C1 segment of cervical spinal cord (tissue), 14 donors: Measurements from ENCODE around the gene RBM44.
A peak's percentile ranks its signal among the peaks of the same experiment; 100 is the strongest.

Source experiments
- DNase-seq, 14 donors: peaks; one replicate each; lab custom pipeline; 2025; lab: John Stamatoyannopoulos, UW

RBM44 gene

DNA sequence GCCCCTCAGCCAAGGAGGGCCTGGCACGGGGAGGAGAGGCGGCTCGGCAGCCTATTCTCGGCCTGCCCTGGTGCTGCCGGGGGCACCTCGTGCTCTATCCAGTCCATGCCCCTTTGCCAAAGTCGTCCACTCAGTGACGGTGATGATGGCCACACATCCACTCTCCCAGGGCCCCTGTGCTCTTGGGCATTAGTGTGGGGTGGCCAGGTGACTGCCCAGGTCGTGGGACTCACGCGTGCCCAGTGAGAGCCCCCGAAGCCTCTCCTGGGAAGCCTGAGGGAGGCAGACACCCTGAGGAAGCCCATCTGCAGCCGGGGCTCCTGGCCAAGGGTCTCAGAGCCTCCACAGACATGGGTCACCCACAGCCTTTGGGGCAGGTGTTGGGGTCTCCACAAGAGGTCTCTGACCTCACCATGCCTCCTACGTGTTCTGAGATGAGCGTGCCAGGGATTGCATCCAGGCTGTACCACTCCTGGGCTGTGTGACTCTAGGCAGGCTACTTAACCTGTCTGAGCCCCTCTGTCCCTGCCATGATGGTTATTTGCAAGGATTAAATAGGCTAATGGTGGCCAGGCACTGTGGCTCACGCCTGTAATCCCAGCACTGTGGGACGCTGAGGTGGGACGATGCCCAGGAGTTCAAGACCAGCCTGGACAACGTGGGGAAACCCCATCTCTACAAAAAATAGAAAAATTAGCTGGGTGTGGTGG is 73.8 kb downstream of the RBM44 start:
- DNase-seq, result no peak

DNA sequence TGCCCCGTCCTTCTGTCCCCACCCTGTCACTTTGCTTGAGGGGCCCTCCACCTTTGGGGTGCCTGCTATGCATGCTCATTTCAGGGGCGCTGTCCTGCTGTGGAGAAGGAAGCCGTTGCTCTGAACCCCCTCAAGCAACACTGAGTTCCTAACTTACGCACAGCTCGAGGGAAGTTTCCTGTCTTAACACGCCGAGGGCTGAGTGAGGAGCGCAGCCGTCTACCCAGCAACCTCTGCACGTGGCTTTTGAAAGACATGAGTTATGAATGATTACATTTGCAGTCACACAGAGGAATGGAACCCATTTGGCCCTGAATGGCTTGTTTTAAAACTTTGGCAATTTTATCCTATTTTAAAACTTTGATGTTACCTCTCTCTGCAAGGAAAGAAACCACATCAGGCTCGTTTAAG is 74.8 kb downstream of the RBM44 start:
- DNase-seq, result no peak

DNA sequence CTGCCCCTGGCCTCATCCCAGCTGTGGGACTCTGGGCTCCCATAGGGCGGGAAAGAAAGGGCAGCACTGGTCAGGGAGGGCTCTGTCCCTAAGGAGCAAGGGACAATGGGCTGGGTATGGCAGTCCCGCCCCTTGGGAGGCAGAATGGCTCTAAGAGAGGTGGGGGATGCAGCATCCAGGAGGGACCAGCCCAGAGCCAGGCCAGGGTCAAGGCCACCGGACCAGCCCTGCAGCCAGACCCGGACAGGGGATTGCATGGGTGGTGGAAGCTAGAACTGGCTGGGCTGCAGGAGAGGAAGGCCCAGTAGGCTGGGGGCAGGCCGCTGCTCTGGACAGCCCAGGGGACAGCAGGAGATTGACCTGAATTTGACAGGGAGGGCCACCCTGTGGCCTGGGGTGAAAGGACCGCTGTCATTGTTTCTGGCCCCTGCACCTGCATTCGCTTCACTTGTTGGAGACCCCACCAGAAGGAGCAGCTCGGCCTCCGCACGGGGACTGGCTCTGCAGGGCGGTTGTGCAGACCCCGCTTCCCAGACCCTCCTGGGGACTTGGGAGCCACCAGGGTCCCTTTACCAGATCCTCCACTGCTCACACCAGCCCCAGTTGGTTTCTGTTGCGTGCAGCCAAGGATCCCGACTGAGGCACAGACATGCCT is 75.4 kb downstream of the RBM44 start:
- no peak for DNase-seq

DNA sequence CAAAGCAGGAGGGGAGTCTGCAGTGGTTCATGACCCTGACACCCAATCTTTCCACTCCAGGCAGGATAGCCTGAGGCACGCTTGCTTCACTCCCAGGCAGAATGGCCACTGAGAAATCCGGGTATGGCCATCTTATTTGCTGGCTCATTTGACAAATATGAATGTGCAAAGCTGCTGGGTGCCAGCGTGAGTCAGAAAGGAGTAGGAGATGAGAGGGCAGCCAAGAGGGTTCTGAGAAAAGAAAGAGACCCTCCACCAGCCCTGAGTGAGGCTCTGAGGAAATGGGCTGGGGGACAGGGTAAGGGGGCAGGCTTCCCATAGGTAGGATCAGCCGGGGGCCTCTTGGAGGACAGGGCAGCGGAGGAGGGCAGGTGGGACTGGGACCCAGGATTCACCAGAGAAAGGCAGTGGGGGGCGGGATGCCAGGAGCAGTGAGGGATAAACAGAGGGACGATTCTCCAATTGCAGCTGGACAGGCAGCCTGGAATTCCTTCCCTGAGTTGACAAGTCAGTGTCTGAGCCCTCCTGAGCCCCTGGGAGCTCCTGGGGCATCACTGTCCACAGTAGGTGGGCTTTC is 76.1 kb downstream of the RBM44 start:
- DNase-seq, result peak in 1 of 14 donors; percentile 49

DNA sequence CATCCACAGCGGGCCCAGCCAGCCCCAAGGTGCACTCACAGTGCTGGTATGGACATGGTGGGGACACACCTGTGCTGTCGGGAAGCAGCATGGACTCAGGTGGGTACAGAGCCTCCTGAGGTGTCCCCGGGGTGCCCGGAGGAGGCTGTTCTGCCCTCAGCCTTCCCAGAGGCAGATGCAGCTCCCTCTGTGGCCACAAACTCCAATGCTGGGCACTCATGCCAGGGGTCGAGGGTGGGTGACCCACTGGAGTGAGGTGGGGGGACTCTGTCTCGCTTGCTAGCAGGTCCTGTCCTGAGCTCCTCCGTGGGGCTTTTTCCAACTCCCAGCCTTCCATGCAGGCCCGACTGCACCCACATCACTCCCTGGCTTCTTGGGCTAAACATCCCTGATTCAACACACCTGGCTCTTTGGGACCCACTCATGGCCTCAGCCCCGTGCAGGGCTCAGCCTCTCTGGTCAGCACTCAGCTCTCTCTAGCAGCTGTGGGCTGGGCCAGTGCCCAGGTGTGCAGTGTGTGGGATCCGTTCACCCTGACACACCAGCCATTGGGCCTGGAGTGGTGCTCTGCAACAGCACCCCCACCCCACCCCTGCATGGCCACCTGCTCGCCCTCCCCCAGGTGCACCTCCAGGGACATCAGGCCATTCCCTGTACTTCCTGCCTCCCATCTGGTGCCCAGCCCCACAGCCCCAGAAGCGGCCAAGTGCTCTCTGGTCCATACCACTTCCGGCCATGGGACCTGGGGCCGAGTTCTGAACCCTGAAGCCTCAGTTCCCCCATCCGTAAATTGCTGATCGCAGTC is 76.9 kb downstream of the RBM44 start:
- no peak for DNase-seq

DNA sequence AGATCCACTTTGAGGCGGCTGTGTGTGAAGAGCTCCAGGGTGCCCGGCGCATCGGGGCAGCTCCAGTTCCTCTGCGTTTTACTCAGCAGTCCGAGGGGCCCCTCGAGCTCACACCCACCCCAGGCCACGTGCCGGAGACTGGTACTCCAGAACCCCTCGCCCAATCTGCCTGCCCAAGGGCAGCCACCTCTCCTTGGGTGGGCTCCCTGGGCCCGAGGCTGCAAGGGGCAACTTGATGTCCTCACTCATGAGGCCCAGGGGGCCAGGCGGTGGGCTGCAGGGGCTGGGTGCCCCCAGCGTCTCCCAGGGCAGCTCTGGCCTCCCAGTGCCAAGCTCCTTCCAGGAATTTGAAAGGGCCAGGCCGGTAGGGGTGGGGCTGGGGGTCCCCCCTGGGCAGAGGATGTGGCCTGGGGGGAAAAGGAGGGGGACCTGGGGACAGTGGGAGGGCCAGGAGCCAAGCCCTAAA is 77.5 kb downstream of the RBM44 start:
- DNase-seq, result no peak

DNA sequence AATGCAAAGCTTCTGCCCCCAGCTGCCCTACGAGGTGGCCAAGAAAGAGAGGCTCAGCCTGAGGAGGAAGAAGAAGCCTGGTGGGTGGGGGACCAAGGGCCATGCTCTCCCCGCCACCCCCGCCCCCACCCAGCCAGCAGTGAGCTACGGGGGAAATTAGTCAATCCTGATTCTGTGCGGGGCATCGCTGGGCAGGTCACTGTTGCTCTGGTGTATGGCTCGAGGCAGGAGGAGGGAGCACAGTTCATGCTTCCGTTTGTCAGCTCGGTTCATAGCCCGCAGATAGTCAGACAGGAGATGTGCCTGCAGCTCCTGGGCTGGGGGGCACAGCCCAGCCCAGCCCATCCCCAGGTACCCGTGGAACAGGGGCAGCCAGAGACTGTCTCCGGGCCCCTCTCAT is 78.0 kb downstream of the RBM44 start:
- no peak for DNase-seq

DNA sequence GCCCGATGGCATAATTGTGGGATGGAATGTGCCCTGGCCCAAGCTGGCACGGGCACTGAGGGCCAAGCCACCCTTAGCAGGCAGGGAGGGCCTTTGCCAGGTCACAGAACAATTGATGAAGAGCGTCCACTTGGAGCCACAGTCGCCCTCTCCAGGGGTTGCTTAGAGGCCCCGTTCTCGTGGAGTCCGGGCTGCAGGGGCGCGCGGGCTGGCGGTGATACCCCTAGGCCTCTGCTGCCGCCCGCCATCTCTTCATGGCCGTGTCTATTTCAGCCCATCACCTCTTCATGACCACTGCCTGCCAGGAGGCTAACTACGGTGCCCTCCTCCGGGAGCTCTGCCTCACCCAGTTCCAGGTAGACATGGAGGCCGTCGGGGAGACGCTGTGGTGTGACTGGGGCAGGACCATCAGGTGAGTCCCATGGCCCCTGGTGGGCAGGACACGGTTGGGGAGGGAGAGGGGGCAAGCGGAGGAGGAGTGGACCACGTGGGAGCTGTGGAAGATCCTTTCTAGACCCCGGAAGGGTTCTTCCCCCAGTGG is 78.4 kb downstream of the RBM44 start:
- no peak for DNase-seq

DNA sequence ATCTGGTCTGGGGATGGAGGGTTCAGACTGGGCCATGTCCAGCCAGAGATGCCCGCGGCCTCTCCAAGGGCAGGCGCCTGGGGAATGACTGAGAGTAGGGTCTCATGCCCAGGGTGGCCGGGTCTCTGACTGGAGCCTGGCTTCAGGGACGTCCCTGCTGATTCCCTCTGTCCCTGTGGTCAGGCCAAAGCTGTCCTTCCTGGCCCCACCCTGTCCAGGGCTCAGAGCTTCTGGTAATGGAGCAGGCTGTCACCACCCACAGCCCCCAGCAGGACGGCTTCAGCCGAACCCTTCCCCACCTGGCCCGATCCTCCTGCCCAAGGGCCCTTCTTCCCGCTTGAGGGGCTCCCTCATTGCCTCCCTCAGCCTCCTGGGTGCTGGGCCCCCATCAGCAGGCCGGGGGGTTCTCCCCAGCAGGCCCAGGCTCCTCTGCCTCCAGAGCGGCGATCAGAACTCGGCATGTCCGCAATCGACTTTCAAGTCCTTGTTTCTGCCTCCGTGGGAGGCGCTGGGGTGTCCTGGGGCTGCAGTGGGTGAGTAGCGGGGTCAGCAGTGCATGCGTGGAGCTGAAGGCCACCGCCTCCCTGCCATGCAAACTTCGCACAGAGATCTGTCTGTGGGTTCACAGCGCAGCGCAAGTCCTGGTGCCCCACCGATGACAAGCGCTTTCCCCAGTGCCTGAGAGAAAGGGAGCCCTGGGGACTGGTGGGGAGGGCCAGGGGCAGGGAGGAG is 79.2 kb downstream of the RBM44 start:
- no peak for DNase-seq

DNA sequence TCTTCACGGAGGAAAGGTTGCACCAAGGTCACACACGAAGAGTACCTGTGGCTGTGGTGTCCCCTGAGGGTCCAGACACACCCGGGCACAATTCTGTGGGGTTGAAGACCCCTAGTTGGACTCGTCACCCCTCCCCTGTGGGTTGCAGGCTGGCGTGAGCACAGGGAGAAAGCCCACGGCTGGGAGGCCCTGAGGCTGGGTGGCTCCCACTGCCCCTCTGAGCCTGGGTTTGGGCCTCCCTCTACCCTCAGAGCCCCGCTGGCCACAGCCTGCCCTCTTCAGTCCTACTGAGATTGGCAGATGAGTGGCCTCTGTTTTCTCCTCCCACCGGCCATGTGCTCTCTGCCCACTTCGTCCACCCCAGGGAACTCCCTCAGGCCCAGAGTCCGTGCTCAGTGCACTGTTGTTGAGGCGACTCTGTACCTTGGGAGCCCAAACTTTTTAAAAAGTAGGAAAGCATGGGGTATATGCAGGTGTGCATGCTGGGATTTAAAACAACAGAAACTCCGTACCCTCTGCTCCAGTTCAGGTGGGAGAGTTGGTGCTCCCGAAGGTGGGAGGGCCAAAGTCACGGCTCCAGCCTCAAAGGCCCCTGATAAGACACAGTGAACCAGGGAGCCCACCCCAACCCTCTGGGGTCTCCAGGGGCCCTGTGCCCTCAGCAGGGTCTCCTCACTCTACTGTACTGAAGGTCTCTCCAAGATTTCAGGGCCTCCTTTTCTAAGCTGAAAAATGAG is 79.9 kb downstream of the RBM44 start:
- DNase-seq, result no peak

DNA sequence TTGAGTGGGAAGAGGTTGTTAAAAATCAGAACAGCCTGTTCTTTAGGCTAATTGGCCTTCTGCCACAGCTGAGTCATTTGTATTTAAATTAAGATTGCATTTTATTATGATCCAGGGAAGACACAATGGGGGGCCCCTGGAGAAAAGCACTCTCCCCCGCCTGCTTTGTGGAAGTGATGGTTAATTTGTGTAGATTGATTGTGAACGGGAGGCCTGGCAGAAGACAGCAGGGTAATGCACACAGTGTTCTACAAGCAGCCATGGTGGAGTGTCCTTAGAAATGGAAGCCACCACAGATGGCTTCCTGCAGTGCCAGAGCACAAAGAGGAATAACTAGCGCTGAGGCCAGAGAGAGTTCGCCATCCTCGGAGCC is 80.5 kb downstream of the RBM44 start:
- DNase-seq, result peak in 1 of 14 donors; percentile 47

DNA sequence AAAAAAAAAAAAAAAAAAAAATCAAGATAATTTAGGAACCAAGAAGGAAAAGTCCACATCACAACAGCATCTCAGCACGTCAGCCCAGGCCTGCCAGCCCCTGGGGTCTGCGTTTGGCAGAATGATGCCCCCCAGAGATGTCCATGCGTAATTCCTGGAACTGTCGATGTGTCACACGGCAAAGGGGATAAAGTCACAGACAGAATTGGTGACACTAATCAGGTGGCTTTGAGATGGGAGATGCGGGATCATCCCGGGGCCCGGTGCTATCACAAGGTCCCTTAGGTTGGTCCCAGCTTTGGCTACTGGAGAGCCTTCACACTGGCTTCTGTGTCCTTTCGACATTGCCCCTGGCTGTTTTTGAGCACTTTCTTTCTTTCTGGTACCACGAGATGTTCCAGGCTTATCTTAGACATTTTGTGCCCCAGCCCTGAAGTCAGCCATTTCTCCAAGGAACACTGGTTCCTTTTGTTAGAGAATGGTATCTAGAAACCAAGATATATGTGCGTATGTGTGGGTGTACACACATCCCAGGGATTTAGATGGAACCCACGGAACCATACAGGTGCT is 81.5 kb downstream of the RBM44 start:
- DNase-seq, result no peak

DNA sequence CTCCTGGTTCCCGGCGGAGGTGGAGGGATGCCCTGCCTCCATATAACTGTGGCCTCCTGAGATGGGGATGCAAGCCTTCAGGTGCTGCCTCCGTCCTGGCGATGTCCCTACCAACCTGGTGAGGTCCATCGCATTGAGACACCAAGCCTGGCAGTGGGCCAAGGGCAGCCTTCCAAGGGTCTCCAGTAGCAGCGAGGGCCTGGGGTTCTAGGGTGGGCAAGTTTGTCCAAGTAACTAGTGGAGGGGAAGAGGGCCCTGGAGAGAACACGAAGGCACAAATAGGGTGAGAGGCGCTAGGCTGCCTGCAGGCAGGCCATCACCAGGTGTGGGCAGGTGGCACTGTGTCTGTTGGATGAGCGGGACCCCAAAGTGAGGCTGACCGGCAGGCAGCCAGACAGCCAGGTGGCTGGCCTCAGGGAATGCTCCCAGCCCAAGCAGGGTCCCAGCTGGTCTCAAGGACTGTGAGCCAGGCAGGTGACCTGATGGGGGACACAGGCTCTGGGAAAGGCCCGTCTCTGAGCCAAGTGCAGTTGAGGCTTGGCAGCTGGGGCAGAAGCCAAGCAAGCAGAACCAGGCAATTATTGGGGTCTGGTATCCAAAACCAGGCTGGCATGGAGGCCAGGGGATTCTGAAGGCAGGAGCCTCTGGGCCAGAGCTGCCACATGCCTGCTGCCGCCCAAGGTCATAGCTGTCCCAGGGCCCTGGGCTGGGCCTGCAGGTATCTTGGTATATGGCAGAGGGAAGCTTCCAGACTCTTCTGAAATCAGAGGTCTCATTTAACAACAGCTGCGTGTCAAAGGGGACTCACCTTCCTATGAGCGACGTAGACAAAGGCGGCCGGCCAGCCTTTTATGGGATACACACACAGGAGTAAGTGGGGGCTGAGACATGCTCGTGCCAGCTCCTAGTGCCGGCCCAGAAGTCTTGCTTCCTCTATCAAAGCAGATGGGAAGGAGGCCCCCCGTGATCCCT is 84.2 kb downstream of the RBM44 start:
- DNase-seq, result peak in 1 of 14 donors; percentile 11

DNA sequence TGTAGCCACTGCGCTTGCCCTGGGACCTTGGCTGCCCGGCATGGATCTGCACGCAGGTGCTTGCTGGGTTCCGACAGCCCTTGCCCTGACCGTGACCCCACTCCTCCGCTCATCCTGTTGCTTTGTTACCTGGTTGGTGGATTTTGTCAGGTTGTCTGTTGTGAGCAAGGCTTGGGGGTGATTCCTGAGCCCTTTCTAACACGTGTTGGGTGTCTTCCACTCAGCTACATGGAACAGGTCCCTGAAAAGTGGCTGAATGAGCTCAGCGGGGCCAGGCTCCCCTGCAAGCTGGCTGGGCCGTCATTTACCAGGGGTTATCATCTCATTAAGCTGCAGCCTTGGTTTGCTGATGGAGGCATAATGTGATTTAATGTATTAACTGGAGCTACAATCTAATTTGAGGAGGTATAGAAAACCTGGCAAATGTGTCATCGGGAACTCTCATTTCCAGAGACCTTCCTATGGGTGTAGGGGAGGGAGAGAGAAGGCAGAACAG is 85.4 kb downstream of the RBM44 start:
- DNase-seq, result no peak

DNA sequence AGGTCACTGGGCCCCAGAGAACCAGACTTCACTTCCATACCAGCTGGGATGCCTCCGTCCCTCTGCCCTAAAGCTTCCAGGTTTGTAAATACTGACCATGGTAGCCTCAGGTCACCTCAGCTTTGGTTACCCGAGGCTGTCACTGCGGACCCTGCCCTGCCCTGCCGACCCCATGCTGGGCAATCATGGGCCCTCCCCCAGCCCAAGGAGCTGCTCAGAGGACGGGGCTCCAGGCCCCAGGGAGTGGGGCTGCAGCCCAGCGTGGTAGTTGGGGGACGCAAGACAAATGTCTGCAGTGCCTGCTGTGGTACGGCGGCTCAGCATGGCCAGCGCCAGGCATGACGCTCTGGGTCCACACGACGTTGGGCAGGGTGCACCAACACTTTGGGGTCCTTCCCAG is 86.1 kb downstream of the RBM44 start:
- no peak for DNase-seq

DNA sequence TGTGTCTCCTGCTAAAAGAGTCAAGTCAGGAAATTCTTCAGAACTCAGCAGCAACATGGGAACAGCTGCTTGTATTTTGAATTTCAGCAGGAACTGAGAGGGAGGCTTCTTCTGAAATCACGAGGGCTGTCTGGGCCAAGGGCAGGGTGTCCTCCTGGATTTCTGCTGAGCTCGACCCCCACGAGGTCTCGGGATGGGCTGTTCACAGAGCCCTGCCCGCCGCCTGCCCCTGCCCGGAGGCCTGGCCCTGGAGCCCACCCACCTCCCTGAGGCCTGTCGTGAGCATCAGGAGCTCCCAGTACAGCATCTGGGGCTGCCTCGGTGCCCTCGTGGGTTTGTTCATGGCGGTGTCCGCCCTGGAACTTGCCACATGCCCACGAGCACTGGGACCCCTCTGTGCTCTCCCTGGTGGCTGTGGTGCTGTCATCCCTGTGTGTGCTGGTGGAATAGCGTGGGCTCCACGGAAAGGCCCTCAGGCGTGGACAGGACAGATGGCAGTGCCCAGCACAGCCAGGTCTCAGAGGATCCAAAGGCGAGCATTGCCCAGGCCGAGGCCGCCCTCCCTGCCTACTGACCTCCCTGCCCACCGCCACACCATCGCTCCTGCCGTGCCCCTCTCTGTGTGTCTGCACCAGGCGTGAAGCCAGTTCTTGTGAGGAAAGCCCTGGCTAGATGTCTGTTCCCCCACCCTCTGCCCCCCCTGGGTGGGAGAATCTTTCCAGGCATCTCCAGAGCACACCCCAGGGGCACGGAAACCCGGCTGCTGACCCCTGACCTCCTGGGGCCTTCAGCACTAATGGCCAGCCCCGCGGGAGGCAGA is 86.7 kb downstream of the RBM44 start:
- DNase-seq, result no peak

DNA sequence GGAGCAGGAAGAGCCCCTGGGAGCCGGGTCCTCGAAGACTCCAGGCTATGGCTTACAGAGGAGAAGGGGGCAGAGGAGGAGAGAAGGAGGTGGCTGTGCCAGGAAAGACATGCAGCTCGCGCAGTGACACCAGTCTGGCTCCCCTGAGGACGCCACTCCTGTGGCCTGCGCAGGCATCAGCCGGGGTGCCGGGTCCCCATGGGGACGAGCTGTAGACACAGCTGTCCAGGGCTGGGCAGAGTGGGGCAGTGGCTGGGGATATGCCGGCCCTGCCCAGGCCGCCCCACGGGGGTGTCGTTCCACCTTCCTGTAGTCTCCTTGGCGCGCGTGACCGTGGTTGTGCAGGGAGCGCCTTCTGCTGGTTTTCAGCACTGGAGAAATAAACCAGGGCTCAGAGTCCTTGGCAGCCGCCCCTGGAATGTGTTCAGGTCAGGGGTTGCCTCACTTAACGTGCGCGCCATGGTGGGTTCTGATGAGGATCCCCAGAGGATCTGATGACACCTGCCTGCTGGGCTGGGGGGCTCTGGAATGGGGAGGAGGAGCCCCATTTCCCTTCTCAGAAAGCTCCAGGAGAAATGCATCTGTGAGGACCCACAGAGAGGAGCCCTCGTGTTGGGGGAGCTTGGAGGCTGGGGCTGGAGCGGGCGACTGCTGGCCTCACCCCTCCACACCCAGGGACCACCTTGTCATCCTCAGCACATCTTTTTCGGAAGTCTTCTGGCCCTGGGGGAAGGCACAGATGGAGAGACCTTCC is 87.5 kb downstream of the RBM44 start:
- DNase-seq, result peak in 6 of 14 donors; percentile 24 to 56 (median 44)
